Measurements from ENCODE around the gene ELP2. TPM values are rescaled to one million over a fixed set of nuclear protein-coding genes. Genes with fewer than 3 reads are reported as not detected.

Gene ELP2
- total RNA-seq, 3 donors from 2014 or later (not counting 1 experiment from before 2014, with no cell fraction given): 119 to 135 (median 129) TPM

DNA sequence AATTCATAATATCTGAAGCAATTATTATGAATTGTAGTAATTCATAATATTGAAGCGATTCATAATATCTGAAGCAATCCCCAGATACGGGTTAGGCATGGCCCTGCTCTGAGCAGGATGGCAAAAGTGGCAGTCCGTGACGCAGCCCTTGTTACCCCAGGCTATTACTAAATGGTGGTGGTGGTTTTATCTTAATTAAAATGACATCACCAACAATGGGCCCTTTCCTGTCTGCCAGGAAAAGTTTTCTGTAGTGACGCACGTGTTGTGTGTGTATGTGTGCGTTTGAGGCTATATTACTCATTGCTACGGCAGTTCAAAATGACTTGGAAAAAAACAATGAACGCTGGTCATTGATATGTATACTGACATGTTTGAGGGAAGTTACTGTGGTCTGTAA is 47.0 kb downstream of the ELP2 start:
- H3K9me3 ChIP-seq (ENCODE audit: control insufficient read depth, insufficient read depth, low read length): no peaks in the 10 kb centered on the region
- intact Hi-C loops (cut with micrococcal nuclease): no loop called here
- H3K36me3 ChIP-seq (ENCODE audit: control insufficient read depth, insufficient read depth, low read length): peaks cover 52% of the 10 kb centered on the region
- no peak overlapping the region for H3K27ac Mint-ChIP-seq
- peaks cover 5% of the 10 kb centered on the region for H3K36me3 Mint-ChIP-seq
- H3K9me3 Mint-ChIP-seq: no peaks in the 10 kb centered on the region
- ATAC-seq: no peak
- H3K27me3 Mint-ChIP-seq (ENCODE audit: low read depth in 2 of 2): no peaks in the 10 kb centered on the region
- H3K27ac ChIP-seq (ENCODE audit: low read length): no peak overlapping the region
- H3K4me1 ChIP-seq (ENCODE audit: control insufficient read depth, insufficient read depth, low read length): no peaks in the 10 kb centered on the region
- TF ChIP-seq, protein P1, sequence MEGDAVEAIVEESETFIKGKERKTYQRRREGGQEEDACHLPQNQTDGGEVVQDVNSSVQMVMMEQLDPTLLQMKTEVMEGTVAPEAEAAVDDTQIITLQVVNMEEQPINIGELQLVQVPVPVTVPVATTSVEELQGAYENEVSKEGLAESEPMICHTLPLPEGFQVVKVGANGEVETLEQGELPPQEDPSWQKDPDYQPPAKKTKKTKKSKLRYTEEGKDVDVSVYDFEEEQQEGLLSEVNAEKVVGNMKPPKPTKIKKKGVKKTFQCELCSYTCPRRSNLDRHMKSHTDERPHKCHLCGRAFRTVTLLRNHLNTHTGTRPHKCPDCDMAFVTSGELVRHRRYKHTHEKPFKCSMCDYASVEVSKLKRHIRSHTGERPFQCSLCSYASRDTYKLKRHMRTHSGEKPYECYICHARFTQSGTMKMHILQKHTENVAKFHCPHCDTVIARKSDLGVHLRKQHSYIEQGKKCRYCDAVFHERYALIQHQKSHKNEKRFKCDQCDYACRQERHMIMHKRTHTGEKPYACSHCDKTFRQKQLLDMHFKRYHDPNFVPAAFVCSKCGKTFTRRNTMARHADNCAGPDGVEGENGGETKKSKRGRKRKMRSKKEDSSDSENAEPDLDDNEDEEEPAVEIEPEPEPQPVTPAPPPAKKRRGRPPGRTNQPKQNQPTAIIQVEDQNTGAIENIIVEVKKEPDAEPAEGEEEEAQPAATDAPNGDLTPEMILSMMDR (IDR thresholded peaks at IDR 0.05): no peak
- 99% methylated on average over 9 of the region's 9 CpGs for WGBS (ENCODE audit: insufficient coverage)
- peaks cover 0 to 10% of the 10 kb centered on the region in 2 donors for H3K4me1 Mint-ChIP-seq
- H3K27me3 ChIP-seq (ENCODE audit: control insufficient read depth, insufficient read depth, low read length): no peaks in the 10 kb centered on the region
- no peak for DNase-seq
- H3K4me3 ChIP-seq (ENCODE audit: low read length): no peak overlapping the region
- H3K4me3 Mint-ChIP-seq: no peak overlapping the region

DNA sequence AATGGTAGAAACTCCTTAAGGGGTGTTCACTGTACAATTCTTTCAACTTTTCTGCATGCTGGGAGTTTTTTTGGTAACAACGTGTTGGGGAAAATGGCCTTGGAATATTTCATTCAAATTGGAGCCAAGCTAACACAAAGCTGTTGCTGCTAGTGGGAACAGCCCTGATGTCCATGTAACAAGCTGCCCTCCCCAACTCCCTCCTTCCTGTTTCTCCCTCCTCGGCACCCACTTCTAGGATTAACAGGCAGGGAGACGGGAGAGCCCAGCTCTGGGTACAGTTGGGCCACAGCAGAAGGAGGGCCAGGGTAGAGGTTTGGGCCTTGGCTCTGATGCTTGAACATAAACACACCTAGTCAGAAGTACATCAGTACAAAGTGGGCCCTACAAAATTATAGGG is 48.2 kb downstream of the ELP2 start:
- Histone ChIP-seq H3K4me1 (ENCODE audit: control insufficient read depth, insufficient read depth, low read length) (no peaks in the 10 kb centered on the region), H3K27ac (ENCODE audit: low read length) (no peak overlapping the region), H3K9me3 (ENCODE audit: control insufficient read depth, insufficient read depth, low read length) (no peaks in the 10 kb centered on the region), H3K27me3 (ENCODE audit: control insufficient read depth, insufficient read depth, low read length) (no peaks in the 10 kb centered on the region), H3K36me3 (ENCODE audit: control insufficient read depth, insufficient read depth, low read length) (peaks cover 41% of the 10 kb centered on the region), H3K4me3 (ENCODE audit: low read length) (no peak overlapping the region)
- H3K9me3 Mint-ChIP-seq: no peaks in the 10 kb centered on the region
- H3K4me3 Mint-ChIP-seq: no peak overlapping the region
- ATAC-seq (no peak), DNase-seq (no peak)
- H3K4me1 Mint-ChIP-seq: peaks cover 0 to 10% of the 10 kb centered on the region in 2 donors
- H3K36me3 Mint-ChIP-seq: peaks cover 5% of the 10 kb centered on the region
- WGBS (ENCODE audit: insufficient coverage): 90% methylated on average over 2 of the region's 3 CpGs
- intact Hi-C loops (cut with micrococcal nuclease): no loop called here
- TF ChIP-seq, protein P1 (IDR thresholded peaks at IDR 0.05): no peak
- no peak overlapping the region for H3K27ac Mint-ChIP-seq
- H3K27me3 Mint-ChIP-seq (ENCODE audit: low read depth in 2 of 2): no peaks in the 10 kb centered on the region

DNA sequence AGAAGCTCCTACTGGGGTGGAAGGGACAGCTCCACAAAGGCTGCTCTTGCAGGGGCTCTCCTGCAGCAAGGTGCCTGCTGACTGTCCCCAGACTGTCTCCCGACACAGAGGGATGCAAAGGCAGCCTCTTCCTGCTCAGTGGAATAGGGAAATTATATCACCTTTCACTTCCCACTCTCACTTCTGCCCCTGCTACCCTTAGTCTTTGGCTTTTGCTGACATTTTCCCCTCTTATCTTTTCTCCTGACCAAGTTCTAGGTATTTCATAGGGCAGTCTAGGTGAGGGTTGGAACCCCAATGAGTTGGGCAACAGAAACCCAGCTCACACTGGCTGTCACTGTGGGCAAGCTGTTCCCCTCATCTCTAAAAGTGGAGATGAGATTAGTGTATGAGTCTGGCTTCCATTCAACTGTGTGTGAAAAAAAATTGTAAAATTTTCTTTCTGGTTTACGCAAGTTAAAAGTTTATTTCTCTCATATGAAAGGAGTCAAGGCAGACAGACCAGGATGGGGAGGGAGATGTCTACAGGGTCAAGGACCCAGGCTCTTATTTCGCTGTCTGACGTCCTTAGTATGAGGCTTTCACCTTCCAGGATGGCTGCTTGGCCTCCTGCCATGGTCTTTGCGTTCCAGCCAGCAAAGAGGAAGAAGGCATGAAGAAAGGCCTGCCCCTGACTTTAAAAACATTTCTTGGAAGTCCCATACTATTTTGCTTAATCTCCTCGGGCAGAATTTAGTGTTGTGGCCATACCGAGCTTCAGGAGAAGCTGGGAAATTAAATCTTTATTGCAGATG is 50.1 kb downstream of the ELP2 start:
- Histone ChIP-seq H3K4me1 (ENCODE audit: control insufficient read depth, insufficient read depth, low read length) (no peaks in the 10 kb centered on the region), H3K4me3 (ENCODE audit: low read length) (no peak overlapping the region), H3K9me3 (ENCODE audit: control insufficient read depth, insufficient read depth, low read length) (no peaks in the 10 kb centered on the region), H3K36me3 (ENCODE audit: control insufficient read depth, insufficient read depth, low read length) (peaks cover 27% of the 10 kb centered on the region), H3K27me3 (ENCODE audit: control insufficient read depth, insufficient read depth, low read length) (no peaks in the 10 kb centered on the region), H3K27ac (ENCODE audit: low read length) (no peak overlapping the region)
- H3K4me1 Mint-ChIP-seq: peaks cover 0 to 10% of the 10 kb centered on the region in 2 donors
- intact Hi-C loops (cut with micrococcal nuclease): no loop called here
- H3K4me3 Mint-ChIP-seq: no peak overlapping the region
- peaks cover 5% of the 10 kb centered on the region for H3K36me3 Mint-ChIP-seq
- WGBS (ENCODE audit: insufficient coverage): 33% methylated on average over 6 of the region's 7 CpGs
- no peak overlapping the region for H3K27ac Mint-ChIP-seq
- no peak for DNase-seq
- TF ChIP-seq, protein P1 (IDR thresholded peaks at IDR 0.05): no peak
- H3K27me3 Mint-ChIP-seq (ENCODE audit: low read depth in 2 of 2): no peaks in the 10 kb centered on the region
- no peaks in the 10 kb centered on the region for H3K9me3 Mint-ChIP-seq
- ATAC-seq: peak in 1 of 3 donors; percentile 46

Measured in natural killer cell (primary cell).